ENCODE measurements around the gene TXNRD2.
A peak's percentile ranks its signal among the peaks of the same experiment; 100 is the strongest.

Gene TXNRD2

GRCh38 chr22:19905347-19906276 is 36.0 kb downstream of the TXNRD2 start:
- no peak for DNase-seq (ENCODE audit: low read depth in 3 of 3)

- DNase-seq (ENCODE audit: low read depth in 3 of 3) = no peak
Observed at GRCh38 chr22:19904935-19905334, 36.7 kb downstream of the TXNRD2 start.

GRCh38 chr22:19904174-19904856 is 37.3 kb downstream of the TXNRD2 start:
- DNase-seq (ENCODE audit: low read depth in 3 of 3) = no peak

GRCh38 chr22:19903513-19903912 is 38.1 kb downstream of the TXNRD2 start:
- DNase-seq (ENCODE audit: low read depth in 3 of 3) = no peak

GRCh38 chr22:19903031-19903430 is 38.6 kb downstream of the TXNRD2 start:
- DNase-seq (ENCODE audit: low read depth in 3 of 3) = no peak

GRCh38 chr22:19902245-19902715 is 39.3 kb downstream of the TXNRD2 start:
- DNase-seq (ENCODE audit: low read depth in 3 of 3) = no peak

- no peak for DNase-seq (ENCODE audit: low read depth in 3 of 3)
Observed at GRCh38 chr22:19901577-19902244, 39.9 kb downstream of the TXNRD2 start.

- no peak for DNase-seq (ENCODE audit: low read depth in 3 of 3)
Observed at GRCh38 chr22:19900707-19901436, 40.7 kb downstream of the TXNRD2 start.

- no peak for DNase-seq (ENCODE audit: low read depth in 3 of 3)
Observed at GRCh38 chr22:19898831-19899567, 42.6 kb downstream of the TXNRD2 start.

- no peak for DNase-seq (ENCODE audit: low read depth in 3 of 3)
Observed at GRCh38 chr22:19898145-19898544, 43.5 kb downstream of the TXNRD2 start.

GRCh38 chr22:19897726-19898125 is 43.9 kb downstream of the TXNRD2 start:
- DNase-seq (ENCODE audit: low read depth in 3 of 3) = no peak

GRCh38 chr22:19896665-19897355 is 44.8 kb downstream of the TXNRD2 start:
- no peak for DNase-seq (ENCODE audit: low read depth in 3 of 3)

GRCh38 chr22:19895160-19895849 is 46.3 kb downstream of the TXNRD2 start:
- no peak for DNase-seq (ENCODE audit: low read depth in 3 of 3)

GRCh38 chr22:19893363-19893762 is 48.3 kb downstream of the TXNRD2 start:
- no peak for DNase-seq (ENCODE audit: low read depth in 3 of 3)

- DNase-seq (ENCODE audit: low read depth in 3 of 3) = no peak
Observed at GRCh38 chr22:19892925-19893324, 48.7 kb downstream of the TXNRD2 start.

GRCh38 chr22:19892257-19892879 is 49.2 kb downstream of the TXNRD2 start:
- peak in 1 of 3 experiments; percentile 32 for DNase-seq (ENCODE audit: low read depth in 3 of 3)

GRCh38 chr22:19891317-19892256 is 50.0 kb downstream of the TXNRD2 start:
- peak; percentile 60 to 82 (median 80) for DNase-seq (ENCODE audit: low read depth in 3 of 3)

Measured in stimulated activated CD4-positive, alpha-beta T cell treated with anti-CD3 and anti-CD28 coated beads, TNF-alpha, amount 100 ng/mL, for 4 hours (primary cell).